Left kidney (tissue), 2 donors: ENCODE measurements around the gene F5. TPM values are rescaled to one million over a fixed set of nuclear protein-coding genes. Genes with fewer than 3 reads are reported as not detected.
"Not testable (repeated sequence)": the region's sequence is repeated elsewhere in the genome, so short reads cannot be mapped to it uniquely, and the experiment has no call there.

Source experiments
- DNase-seq: peaks from one replicate; pipeline ENCODE4 v3.0.0-alpha.2; 2013
- polyA plus RNA-seq: library from polyadenylated mRNA; unstranded; fragments of 120-200 nt; gene quantifications from one replicate; pipeline ENCODE4 v1.2.1, GENCODE V29; 2013; ENCODE audit not compliant: insufficient read length

The F5 gene
- polyA plus RNA-seq, 1 donor: 5.7 TPM

- DNase-seq: peak; percentile 70
Observed at GRCh38 chr1:169546087-169546995, 39.9 kb downstream of the F5 start.

GRCh38 chr1:169545472-169545871 is 40.8 kb downstream of the F5 start:
- no peak for DNase-seq

GRCh38 chr1:169538998-169539871 is 47.0 kb downstream of the F5 start:
- DNase-seq: no peak

GRCh38 chr1:169534653-169535052 is 51.6 kb downstream of the F5 start:
- no peak for DNase-seq

GRCh38 chr1:169533528-169534190 is 52.6 kb downstream of the F5 start:
- not testable (repeated sequence) for DNase-seq

GRCh38 chr1:169530448-169530847 is 55.8 kb downstream of the F5 start:
- no peak for DNase-seq

- DNase-seq: peak; percentile 50
Observed at GRCh38 chr1:169529068-169529642, 57.1 kb downstream of the F5 start.

GRCh38 chr1:169528215-169529067 is 57.8 kb downstream of the F5 start:
- no peak for DNase-seq

- DNase-seq: no peak
Observed at GRCh38 chr1:169527451-169528214, 58.6 kb downstream of the F5 start.

GRCh38 chr1:169527001-169527400 is 59.3 kb downstream of the F5 start:
- DNase-seq: no peak

- DNase-seq: no peak
Observed at GRCh38 chr1:169526120-169526832, 60.0 kb downstream of the F5 start.

GRCh38 chr1:169525391-169525790 is 60.9 kb downstream of the F5 start:
- no peak for DNase-seq

GRCh38 chr1:169523904-169524303 is 62.4 kb downstream of the F5 start:
- no peak for DNase-seq

- DNase-seq: no peak
Observed at GRCh38 chr1:169521226-169521625, 65.1 kb downstream of the F5 start.

- DNase-seq: no peak
Observed at GRCh38 chr1:169517558-169518186, 68.6 kb downstream of the F5 start.

GRCh38 chr1:169515641-169516040 is 70.6 kb downstream of the F5 start:
- DNase-seq: no peak

GRCh38 chr1:169514566-169515270 is 71.6 kb downstream of the F5 start:
- DNase-seq: no peak

- DNase-seq: no peak
Observed at GRCh38 chr1:169513208-169513607, 73.1 kb downstream of the F5 start.
